ENCODE results near the gene CD40.
A peak's percentile ranks its signal among the peaks of the same experiment; 100 is the strongest.

CD40 gene

GRCh38 chr20:46144432-46145025, 26.4 kb downstream of the CD40 start:
- TF ChIP-seq, protein P1, sequence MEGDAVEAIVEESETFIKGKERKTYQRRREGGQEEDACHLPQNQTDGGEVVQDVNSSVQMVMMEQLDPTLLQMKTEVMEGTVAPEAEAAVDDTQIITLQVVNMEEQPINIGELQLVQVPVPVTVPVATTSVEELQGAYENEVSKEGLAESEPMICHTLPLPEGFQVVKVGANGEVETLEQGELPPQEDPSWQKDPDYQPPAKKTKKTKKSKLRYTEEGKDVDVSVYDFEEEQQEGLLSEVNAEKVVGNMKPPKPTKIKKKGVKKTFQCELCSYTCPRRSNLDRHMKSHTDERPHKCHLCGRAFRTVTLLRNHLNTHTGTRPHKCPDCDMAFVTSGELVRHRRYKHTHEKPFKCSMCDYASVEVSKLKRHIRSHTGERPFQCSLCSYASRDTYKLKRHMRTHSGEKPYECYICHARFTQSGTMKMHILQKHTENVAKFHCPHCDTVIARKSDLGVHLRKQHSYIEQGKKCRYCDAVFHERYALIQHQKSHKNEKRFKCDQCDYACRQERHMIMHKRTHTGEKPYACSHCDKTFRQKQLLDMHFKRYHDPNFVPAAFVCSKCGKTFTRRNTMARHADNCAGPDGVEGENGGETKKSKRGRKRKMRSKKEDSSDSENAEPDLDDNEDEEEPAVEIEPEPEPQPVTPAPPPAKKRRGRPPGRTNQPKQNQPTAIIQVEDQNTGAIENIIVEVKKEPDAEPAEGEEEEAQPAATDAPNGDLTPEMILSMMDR (IDR thresholded peaks at IDR 0.05; ENCODE audit: low read length, missing control alignments), result no peak
- H3K4me3 ChIP-seq (replicated peaks; ENCODE audit: low read depth, low read length), result no peak overlapping the region
- no peak for DNase-seq (ENCODE audit: low read depth)

DNA sequence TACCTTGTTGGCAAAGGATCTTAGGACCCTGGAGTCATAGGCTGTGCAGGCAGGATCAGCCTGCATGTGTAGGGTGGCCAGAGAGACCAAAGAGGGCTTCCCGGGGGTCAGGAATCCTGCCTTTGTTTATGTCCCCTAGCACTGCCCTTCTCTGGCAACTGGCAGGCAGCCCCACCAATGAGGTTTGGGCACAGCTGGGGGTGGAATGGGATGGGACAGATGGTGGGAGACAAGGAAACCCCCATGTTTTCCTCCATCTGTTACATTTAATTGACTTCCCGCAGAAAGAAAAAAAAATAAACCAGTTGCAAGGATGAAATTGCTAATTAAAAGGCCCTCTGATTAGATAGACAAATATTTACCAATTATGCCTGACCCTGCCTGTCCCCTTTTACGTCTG, 27.6 kb downstream of the CD40 start:
- no peak overlapping the region for H3K4me3 ChIP-seq (replicated peaks; ENCODE audit: low read depth, low read length)
- TF ChIP-seq, protein P1 (IDR thresholded peaks at IDR 0.05; ENCODE audit: low read length, missing control alignments), result no peak
- no peak for DNase-seq (ENCODE audit: low read depth)

DNA sequence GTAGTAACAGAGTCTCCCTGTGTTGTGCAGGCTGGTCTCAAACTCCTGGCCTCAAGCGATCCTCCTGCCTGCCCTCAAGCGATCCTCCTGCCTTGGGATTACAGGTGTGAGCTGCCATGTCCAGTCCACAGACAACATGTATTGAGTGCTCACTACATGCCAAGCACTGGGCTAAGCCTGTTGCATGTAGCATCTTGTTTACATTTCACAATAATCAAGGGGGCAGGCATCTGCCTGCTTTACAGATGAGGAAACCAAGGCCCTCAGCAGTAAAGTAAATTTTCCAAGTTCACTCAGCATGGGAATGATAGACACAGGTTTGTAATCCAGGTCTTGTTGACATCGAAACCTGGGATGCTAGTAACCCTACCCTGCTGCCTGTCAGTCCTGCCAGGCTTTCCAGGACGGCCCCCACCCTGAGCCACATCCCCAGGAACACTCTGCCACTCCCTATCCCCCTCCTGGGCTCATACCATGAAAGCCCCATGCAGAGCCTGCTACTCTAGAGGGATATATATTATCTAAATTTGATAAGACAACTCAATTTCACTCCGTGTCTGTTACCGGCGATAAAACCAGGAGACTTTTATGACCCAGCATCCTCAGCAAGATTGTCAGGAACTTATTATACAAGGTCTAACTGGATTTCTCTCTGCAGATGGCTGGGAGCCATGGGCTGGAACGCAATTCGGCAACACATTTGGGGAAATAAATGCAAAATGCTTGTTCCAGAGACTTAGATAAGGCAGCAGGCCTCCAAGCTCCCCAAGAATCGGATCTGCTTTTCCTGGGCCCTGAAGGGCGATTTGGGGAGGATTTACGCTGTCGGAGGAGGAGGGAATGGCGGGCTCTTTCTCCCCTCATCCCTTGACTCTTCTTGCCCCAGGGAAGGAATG, 30.4 kb downstream of the CD40 start:
- TF ChIP-seq, protein P1 (IDR thresholded peaks at IDR 0.05; ENCODE audit: low read length, missing control alignments), result no peak
- H3K4me3 ChIP-seq (replicated peaks; ENCODE audit: low read depth, low read length), result no peak overlapping the region
- DNase-seq (ENCODE audit: low read depth), result no peak

GRCh38 chr20:46150943-46151342, 32.8 kb downstream of the CD40 start:
- DNase-seq (ENCODE audit: low read depth), result no peak
- TF ChIP-seq, protein P1 (IDR thresholded peaks at IDR 0.05; ENCODE audit: low read length, missing control alignments), result no peak
- H3K4me3 ChIP-seq (replicated peaks; ENCODE audit: low read depth, low read length), result no peak overlapping the region

GRCh38 chr20:46151936-46152335, 33.8 kb downstream of the CD40 start:
- TF ChIP-seq, protein P1 (IDR thresholded peaks at IDR 0.05; ENCODE audit: low read length, missing control alignments), result peak; percentile 31
- no peak overlapping the region for H3K4me3 ChIP-seq (replicated peaks; ENCODE audit: low read depth, low read length)
- no peak for DNase-seq (ENCODE audit: low read depth)

DNA sequence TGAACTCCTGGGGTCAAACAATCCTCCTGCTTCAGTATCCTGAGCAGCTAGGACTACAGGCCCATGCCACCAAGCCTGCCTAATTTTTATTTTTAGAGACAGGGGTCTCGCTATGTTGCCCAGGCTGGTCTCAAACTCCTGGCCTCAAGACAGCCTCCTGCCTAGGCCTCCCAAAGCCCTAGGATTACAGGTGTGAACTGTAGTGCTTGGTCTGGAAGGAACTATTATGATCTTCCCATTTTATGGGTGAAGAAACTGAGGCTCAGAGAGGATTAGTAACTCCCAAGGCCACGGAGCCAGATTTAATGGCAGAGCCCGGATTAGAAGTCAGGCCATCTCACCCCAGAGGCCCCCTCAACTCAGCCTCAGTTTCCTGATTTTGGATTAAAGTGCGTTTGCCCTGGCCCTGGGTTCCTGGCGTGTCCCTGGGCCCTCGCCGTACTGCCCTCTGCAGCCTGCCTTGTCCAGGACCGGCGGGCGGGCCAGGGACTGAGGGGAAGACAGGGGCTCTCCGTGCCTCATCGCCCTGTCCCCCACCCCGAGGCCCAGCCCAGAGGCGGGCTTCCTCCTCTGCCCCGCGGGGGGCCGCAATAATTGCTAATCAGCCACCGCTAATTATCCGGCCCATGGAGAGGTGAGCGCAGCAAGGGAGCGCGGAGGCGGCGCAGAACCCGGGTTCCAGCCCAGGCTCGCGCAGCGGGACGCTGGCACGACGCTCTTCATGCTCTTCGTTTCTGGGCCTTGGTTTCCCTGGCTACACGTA, 34.9 kb downstream of the CD40 start:
- no peak for DNase-seq (ENCODE audit: low read depth)
- TF ChIP-seq, protein P1 (IDR thresholded peaks at IDR 0.05; ENCODE audit: low read length, missing control alignments), result no peak
- H3K4me3 ChIP-seq (replicated peaks; ENCODE audit: low read depth, low read length), result no peak overlapping the region
